Measurements from ENCODE around the gene CCDC92. TPM values are rescaled to one million over a fixed set of nuclear protein-coding genes. Genes with fewer than 3 reads are reported as not detected.
A peak's percentile ranks its signal among the peaks of the same experiment; 100 is the strongest.

CCDC92 gene
- total and polyA plus RNA-seq, 2 of the 13 experiments (the other 11 are each of a cell fraction or from before 2014, with no cell fraction given): 5.4 to 14.7 TPM

DNA sequence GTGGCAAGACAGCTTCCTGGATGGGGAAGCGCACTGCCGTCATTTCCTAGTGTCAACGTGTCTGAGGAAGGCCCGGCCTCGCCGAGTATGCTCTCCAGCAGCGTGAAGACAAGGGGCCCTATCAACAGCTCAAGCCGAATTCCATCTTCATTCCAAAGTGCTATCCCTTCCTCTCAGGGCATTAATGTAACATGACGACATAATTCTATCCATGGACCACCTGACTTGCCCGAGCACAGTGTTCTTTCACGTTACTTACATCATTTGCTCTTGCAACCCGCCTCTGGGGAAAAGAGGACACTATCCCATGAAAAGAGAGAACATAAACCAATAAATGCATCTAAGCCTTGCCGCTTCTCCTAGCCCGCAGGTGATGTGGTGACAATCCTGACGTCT lies 22.9 kb downstream of the CCDC92 start:
- Histone ChIP-seq H3K27me3 (ENCODE audit: control insufficient read depth in 1 of 2, insufficient read depth in 2 of 2, low read length in 2 of 2) (no peaks in the 10 kb centered on the region), H3K36me3 (replicated peaks in 1 of 2; ENCODE audit: control insufficient read depth in 1 of 2, insufficient read depth in 2 of 2, low read length in 2 of 2) (no peaks in the 10 kb centered on the region; a peak in 1 of 5 replicates), H3K4me1 (ENCODE audit: insufficient read depth, low read length) (peaks cover 42% of the 10 kb centered on the region), H3K79me2 (ENCODE audit: insufficient read depth, low read length) (no peaks in the 10 kb centered on the region), H3K4me3 (replicated peaks in 1 of 3; ENCODE audit: insufficient read depth in 1 of 3, low read depth in 2 of 3, low read length in 3 of 3) (peak overlapping the region in 1 of 3 experiments; percentile 66; a peak in 1 of 6 replicates), H3K9ac (ENCODE audit: insufficient read depth, low read depth, low read length) (no peak overlapping the region), H2AFZ (ENCODE audit: low read length) (no peak overlapping the region), H3K27ac (ENCODE audit: extremely low read length, insufficient read depth, low read length) (peak overlapping the region; percentile 75), H3K4me2 (ENCODE audit: low read depth, low read length) (peak overlapping the region; percentile 85), H3K9me3 (ENCODE audit: low read length) (no peaks in the 10 kb centered on the region), H4K20me1 (ENCODE audit: insufficient read depth, low read length) (no peaks in the 10 kb centered on the region)
- FAIRE-seq (no peak), ATAC-seq (peak; percentile 29; the same call in 2 of the 3 replicates), DNase-seq (ENCODE audit: low spot score) (peak; percentile 4)
- ChIA-PET POLR2A (interaction anchor here (1.8 to 3.1 kb wide), 2 partner anchors 13 to 22 kb away, joined by 4 to 15 read pairs; partner anchors contain the start of genes CCDC92 and ZNF664), CTCF (ENCODE audit: low intra/inter-chr PET ratio, low total read pairs) (no interaction called here)
- in situ Hi-C loops (cut with HindIII; ENCODE audit: extremely low pct_ligation_motif_present, low pct_unique_long_range_greater_than_20kb) (no loop called here), intact Hi-C loops (cut with micrococcal nuclease; ENCODE audit: unreplicated experiment) (loop anchor here (1.0 kb wide), 1 partner anchor 22 kb away; no protein-coding TSS in a partner anchor)
- 69% methylated on average over 12 of the region's 15 CpGs for WGBS (ENCODE audit: low lambda C conversion rate)
- no TSS peak for BruUV-seq (replicated peaks)
- peak; percentile 45; the same call in 1 of the 2 replicates for TF ChIP-seq ZNF430 (CRISPR knock-in tag; IDR thresholded peaks at IDR 0.05)
- TF ChIP-seq ZBTB38 (CRISPR knock-in tag; IDR thresholded peaks at IDR 0.05): peak; percentile 50; the same call in 1 of the 2 replicates
- TF ChIP-seq ZNF280D (CRISPR knock-in tag; IDR thresholded peaks at IDR 0.05): 0 out of 2 replicates have a peak, but pooled peaks have one; percentile 3
- TF ChIP-seq HOXA3 (CRISPR knock-in tag; IDR thresholded peaks at IDR 0.05): 0 out of 2 replicates have a peak, but pooled peaks have one; percentile 18
- TF ChIP-seq ZBTB25 (CRISPR knock-in tag; IDR thresholded peaks at IDR 0.05): no peak
- no peak for TF ChIP-seq ZFYVE20 (CRISPR knock-in tag; IDR thresholded peaks at IDR 0.05; ENCODE audit: borderline replicate concordance, low read depth)
- no peak for TF ChIP-seq ZKSCAN1 (IDR thresholded peaks at IDR 0.05; ENCODE audit: low read length)
- no peak for TF ChIP-seq ZNF709 (CRISPR knock-in tag; IDR thresholded peaks at IDR 0.05)
- 0 out of 2 replicates have a peak, but pooled peaks have one; percentile 17 for TF ChIP-seq TBX2 (CRISPR knock-in tag; IDR thresholded peaks at IDR 0.05; ENCODE audit: borderline replicate concordance)
- 0 out of 4 replicates have a peak, but pooled peaks of 1 of the 2 experiments have one; percentile 2 for TF ChIP-seq HMGXB4 (CRISPR knock-in tag; IDR thresholded peaks at IDR 0.05; ENCODE audit: borderline replicate concordance in 1 of 2, low read depth in 1 of 2)
- TF ChIP-seq, protein P1, sequence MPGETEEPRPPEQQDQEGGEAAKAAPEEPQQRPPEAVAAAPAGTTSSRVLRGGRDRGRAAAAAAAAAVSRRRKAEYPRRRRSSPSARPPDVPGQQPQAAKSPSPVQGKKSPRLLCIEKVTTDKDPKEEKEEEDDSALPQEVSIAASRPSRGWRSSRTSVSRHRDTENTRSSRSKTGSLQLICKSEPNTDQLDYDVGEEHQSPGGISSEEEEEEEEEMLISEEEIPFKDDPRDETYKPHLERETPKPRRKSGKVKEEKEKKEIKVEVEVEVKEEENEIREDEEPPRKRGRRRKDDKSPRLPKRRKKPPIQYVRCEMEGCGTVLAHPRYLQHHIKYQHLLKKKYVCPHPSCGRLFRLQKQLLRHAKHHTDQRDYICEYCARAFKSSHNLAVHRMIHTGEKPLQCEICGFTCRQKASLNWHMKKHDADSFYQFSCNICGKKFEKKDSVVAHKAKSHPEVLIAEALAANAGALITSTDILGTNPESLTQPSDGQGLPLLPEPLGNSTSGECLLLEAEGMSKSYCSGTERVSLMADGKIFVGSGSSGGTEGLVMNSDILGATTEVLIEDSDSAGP (CRISPR knock-in tag; IDR thresholded peaks at IDR 0.05; ENCODE audit: borderline replicate concordance): peak; percentile 11; the same call in 1 of the 2 replicates
- peak; percentile 13; the same call in 1 of the 2 replicates for TF ChIP-seq ZNF776 (CRISPR knock-in tag; IDR thresholded peaks at IDR 0.05)
- no peak for TF ChIP-seq NCOA2 (CRISPR knock-in tag; IDR thresholded peaks at IDR 0.05)
- TF ChIP-seq CREB1 (IDR thresholded peaks at IDR 0.05): no peak
- no peak for TF ChIP-seq CREB1 (CRISPR knock-in tag; IDR thresholded peaks at IDR 0.05)

All from HepG2 (cell line).